ENCODE results near the gene STARD10.

Gene STARD10

GRCh38 chr11:72727521-72727920 is 66.3 kb downstream of the STARD10 start:
- peaks cover 25% of the 10 kb centered on the region for H3K36me3 Mint-ChIP-seq
- CTCF ChIA-PET, result interaction anchor here (0.6 to 7.1 kb wide), 7 partner anchors 9 to 246 kb away, joined by 3 to 102 read pairs (median 4); partner anchors contain the start of gene STARD10
- no peak for DNase-seq
- H3K4me1 Mint-ChIP-seq, result peaks cover 26% of the 10 kb centered on the region
- no peak overlapping the region for H3K4me3 Mint-ChIP-seq
- H3K9me3 Mint-ChIP-seq, result peaks cover 4% of the 10 kb centered on the region
- no peak overlapping the region for H3K27ac Mint-ChIP-seq
- H3K27me3 Mint-ChIP-seq, result peaks cover 4% of the 10 kb centered on the region

GRCh38 chr11:72726266-72727220 is 67.3 kb downstream of the STARD10 start:
- Mint-ChIP-seq H3K36me3 (peaks cover 24% of the 10 kb centered on the region), H3K27ac (no peak overlapping the region), H3K4me1 (peaks cover 29% of the 10 kb centered on the region), H3K27me3 (peaks cover 4% of the 10 kb centered on the region), H3K4me3 (no peak overlapping the region), H3K9me3 (peaks cover 3% of the 10 kb centered on the region)
- CTCF ChIA-PET, result interaction anchor here (0.9 to 7.1 kb wide), 10 partner anchors 16 to 451 kb away, joined by 3 to 102 read pairs (median 8); partner anchors contain the start of gene STARD10
- no peak for DNase-seq

- Mint-ChIP-seq H3K27me3 (peaks cover 4% of the 10 kb centered on the region), H3K36me3 (peaks cover 17% of the 10 kb centered on the region), H3K4me1 (peaks cover 32% of the 10 kb centered on the region), H3K9me3 (no peaks in the 10 kb centered on the region), H3K27ac (peak overlapping the region; percentile 51), H3K4me3 (no peak overlapping the region)
- no peak for DNase-seq
- CTCF ChIA-PET, result interaction anchor here (0.6 to 7.1 kb wide), 30 partner anchors 9 to 761 kb away, joined by 3 to 102 read pairs (median 5); partner anchors contain the start of genes FCHSD2 and STARD10
Observed at GRCh38 chr11:72725724-72726028, 68.2 kb downstream of the STARD10 start.

- peak overlapping the region; percentile 27 for H3K4me3 Mint-ChIP-seq
- peaks cover 20% of the 10 kb centered on the region for H3K36me3 Mint-ChIP-seq
- DNase-seq, result peak; percentile 89
- no peaks in the 10 kb centered on the region for H3K9me3 Mint-ChIP-seq
- peaks cover 4% of the 10 kb centered on the region for H3K27me3 Mint-ChIP-seq
- H3K27ac Mint-ChIP-seq, result peak overlapping the region; percentile 84
- H3K4me1 Mint-ChIP-seq, result peaks cover 36% of the 10 kb centered on the region
- CTCF ChIA-PET, result interaction anchor here (0.6 to 7.1 kb wide), 32 partner anchors 9 to 760 kb away, joined by 3 to 102 read pairs (median 5); partner anchors contain the start of genes FCHSD2 and STARD10
Observed at GRCh38 chr11:72724851-72725723, 68.8 kb downstream of the STARD10 start.

- H3K4me1 Mint-ChIP-seq, result peaks cover 46% of the 10 kb centered on the region
- H3K4me3 Mint-ChIP-seq, result no peak overlapping the region
- peaks cover 4% of the 10 kb centered on the region for H3K27me3 Mint-ChIP-seq
- no peaks in the 10 kb centered on the region for H3K9me3 Mint-ChIP-seq
- H3K27ac Mint-ChIP-seq, result peak overlapping the region; percentile 84
- DNase-seq, result no peak
- H3K36me3 Mint-ChIP-seq, result peaks cover 26% of the 10 kb centered on the region
- CTCF ChIA-PET, result interaction anchor here (0.7 to 7.1 kb wide), 12 partner anchors 10 to 568 kb away, joined by 3 to 102 read pairs (median 12); partner anchors contain the start of gene STARD10
Observed at GRCh38 chr11:72724021-72724551, 69.8 kb downstream of the STARD10 start.

GRCh38 chr11:72723508-72723907 is 70.3 kb downstream of the STARD10 start:
- Mint-ChIP-seq H3K4me3 (no peak overlapping the region), H3K27ac (peak overlapping the region; percentile 84), H3K27me3 (peaks cover 4% of the 10 kb centered on the region), H3K36me3 (peaks cover 24% of the 10 kb centered on the region), H3K4me1 (peaks cover 52% of the 10 kb centered on the region), H3K9me3 (no peaks in the 10 kb centered on the region)
- CTCF ChIA-PET, result interaction anchor here (0.7 to 7.1 kb wide), 9 partner anchors 11 to 569 kb away, joined by 3 to 102 read pairs (median 11); partner anchors contain the start of gene STARD10
- no peak for DNase-seq

- peaks cover 58% of the 10 kb centered on the region for H3K4me1 Mint-ChIP-seq
- peak overlapping the region; percentile 89 for H3K4me3 Mint-ChIP-seq
- H3K27ac Mint-ChIP-seq, result peak overlapping the region; percentile 94
- CTCF ChIA-PET, result interaction anchor here (1.0 to 7.1 kb wide), 7 partner anchors 14 to 455 kb away, joined by 3 to 102 read pairs (median 5); partner anchors contain the start of gene STARD10
- H3K9me3 Mint-ChIP-seq, result no peaks in the 10 kb centered on the region
- DNase-seq, result peak; percentile 91
- peaks cover 4% of the 10 kb centered on the region for H3K27me3 Mint-ChIP-seq
- peaks cover 25% of the 10 kb centered on the region for H3K36me3 Mint-ChIP-seq
Observed at GRCh38 chr11:72722050-72722748, 71.6 kb downstream of the STARD10 start.

- CTCF ChIA-PET, result interaction anchor here (1.0 to 7.1 kb wide), 6 partner anchors 15 to 456 kb away, joined by 3 to 102 read pairs (median 8); partner anchors contain the start of gene STARD10
- Mint-ChIP-seq H3K27me3 (peaks cover 4% of the 10 kb centered on the region), H3K9me3 (no peaks in the 10 kb centered on the region), H3K27ac (peak overlapping the region; percentile 94), H3K4me1 (peaks cover 58% of the 10 kb centered on the region), H3K36me3 (peaks cover 26% of the 10 kb centered on the region), H3K4me3 (peak overlapping the region; percentile 89)
- DNase-seq, result peak; percentile 61
Observed at GRCh38 chr11:72721689-72722049, 72.2 kb downstream of the STARD10 start.

GRCh38 chr11:72721276-72721675 is 72.6 kb downstream of the STARD10 start:
- DNase-seq, result no peak
- Mint-ChIP-seq H3K9me3 (no peaks in the 10 kb centered on the region), H3K4me1 (peaks cover 58% of the 10 kb centered on the region), H3K4me3 (peak overlapping the region; percentile 89), H3K36me3 (peaks cover 25% of the 10 kb centered on the region), H3K27me3 (peaks cover 4% of the 10 kb centered on the region), H3K27ac (peak overlapping the region; percentile 94)
- CTCF ChIA-PET, result interaction anchor here (0.7 to 1.4 kb wide), 4 partner anchors 18 to 132 kb away, joined by 3 to 4 read pairs (median 3); no protein-coding TSS in a partner anchor

GRCh38 chr11:72720784-72721183 is 73.1 kb downstream of the STARD10 start:
- Mint-ChIP-seq H3K36me3 (peaks cover 24% of the 10 kb centered on the region), H3K9me3 (no peaks in the 10 kb centered on the region), H3K4me3 (peak overlapping the region; percentile 89), H3K27me3 (peaks cover 4% of the 10 kb centered on the region), H3K4me1 (peaks cover 58% of the 10 kb centered on the region), H3K27ac (peak overlapping the region; percentile 94)
- CTCF ChIA-PET, result interaction anchor here (0.7 to 1.0 kb wide), 4 partner anchors 72 to 457 kb away, joined by 3 read pairs; no protein-coding TSS in a partner anchor
- no peak for DNase-seq

- Mint-ChIP-seq H3K27me3 (peaks cover 1% of the 10 kb centered on the region), H3K4me3 (peak overlapping the region; percentile 89), H3K27ac (peak overlapping the region; percentile 94), H3K9me3 (no peaks in the 10 kb centered on the region), H3K36me3 (peaks cover 18% of the 10 kb centered on the region), H3K4me1 (peaks cover 53% of the 10 kb centered on the region)
- no peak for DNase-seq
- CTCF ChIA-PET, result interaction anchor here (1.0 kb wide), 2 partner anchors 108 to 458 kb away, joined by 3 read pairs; no protein-coding TSS in a partner anchor
Observed at GRCh38 chr11:72720047-72720446, 73.8 kb downstream of the STARD10 start.

GRCh38 chr11:72719551-72719950 is 74.3 kb downstream of the STARD10 start:
- Mint-ChIP-seq H3K27me3 (no peaks in the 10 kb centered on the region), H3K36me3 (peaks cover 18% of the 10 kb centered on the region), H3K4me1 (peaks cover 50% of the 10 kb centered on the region), H3K4me3 (peak overlapping the region; percentile 89), H3K9me3 (no peaks in the 10 kb centered on the region), H3K27ac (peak overlapping the region; percentile 47)
- no peak for DNase-seq
- CTCF ChIA-PET, result interaction anchor here (1.2 kb wide), 1 partner anchor 458 kb away, joined by 4 read pairs; no protein-coding TSS in a partner anchor

GRCh38 chr11:72719144-72719543 is 74.7 kb downstream of the STARD10 start:
- Mint-ChIP-seq H3K36me3 (peaks cover 19% of the 10 kb centered on the region), H3K4me3 (no peak overlapping the region), H3K27ac (peak overlapping the region; percentile 47), H3K4me1 (peaks cover 47% of the 10 kb centered on the region), H3K27me3 (no peaks in the 10 kb centered on the region), H3K9me3 (no peaks in the 10 kb centered on the region)
- DNase-seq, result no peak
- CTCF ChIA-PET, result interaction anchor here (1.2 kb wide), 1 partner anchor 458 kb away, joined by 4 read pairs; no protein-coding TSS in a partner anchor
